ENCODE measurements around the gene MMP7. TPM values are rescaled to one million over a fixed set of nuclear protein-coding genes. Genes with fewer than 3 reads are reported as not detected.

MMP7 gene
- polyA plus RNA-seq, 1 of the 3 experiments (the other 2 are of a cell fraction): 0.13 TPM

DNA sequence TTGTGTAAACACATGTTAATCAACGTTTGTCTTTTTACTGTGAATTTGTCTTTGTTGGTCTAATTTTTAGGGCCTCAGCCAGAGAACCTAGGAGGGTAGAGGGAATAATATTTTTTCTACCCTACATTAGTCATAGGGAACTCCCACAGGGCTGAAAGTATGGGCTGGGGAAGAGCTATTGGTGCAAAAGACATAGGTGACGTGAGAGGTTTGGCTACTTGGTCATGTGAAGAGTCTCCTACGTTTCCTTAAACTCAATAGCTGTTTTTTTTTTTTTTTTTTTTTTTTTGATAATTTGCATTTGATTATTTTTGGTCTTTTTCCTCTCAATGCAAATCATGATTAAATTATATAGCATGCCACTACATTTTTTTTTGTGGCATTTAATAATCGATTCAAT, 15.9 kb upstream of the MMP7 start:
- no peak overlapping the region for H3K9ac ChIP-seq
- no peaks in the 10 kb centered on the region for H3K9me3 ChIP-seq
- no peaks in the 10 kb centered on the region for H3K4me1 ChIP-seq (ENCODE audit: control insufficient read depth in 1 of 2, insufficient read depth in 2 of 2, low read depth in 1 of 2, low read length in 1 of 2)
- no peak overlapping the region; the same call in 1 of the 2 replicates for H2AFZ ChIP-seq (ENCODE audit: low read depth)
- no peaks in the 10 kb centered on the region for H3K27me3 ChIP-seq (ENCODE audit: insufficient read depth)
- WGBS (ENCODE audit: low lambda C conversion rate): 69% methylated on average over 4 of the region's 4 CpGs
- no peak overlapping the region for H3K4me2 ChIP-seq
- TF ChIP-seq NFIC (IDR thresholded peaks at IDR 0.05; ENCODE audit: borderline replicate concordance): no peak
- TF ChIP-seq MEF2A (IDR thresholded peaks at IDR 0.05; ENCODE audit: borderline replicate concordance, low read depth): no peak
- H3K9me2 ChIP-seq: no peaks in the 10 kb centered on the region
- no peak overlapping the region for H3K27ac ChIP-seq (ENCODE audit: low read depth in 2 of 2, low read length in 1 of 2)
- DNase-seq: no peak
- no peaks in the 10 kb centered on the region for H3K36me3 ChIP-seq (replicated peaks in 1 of 2; ENCODE audit: control insufficient read depth in 1 of 2, insufficient read depth in 2 of 2, low read length in 1 of 2)
- H3K4me3 ChIP-seq (ENCODE audit: low read depth in 2 of 2, low read length in 1 of 2): no peak overlapping the region
- no peaks in the 10 kb centered on the region for H3F3A ChIP-seq (replicated peaks; ENCODE audit: insufficient read depth)
- ChIA-PET POLR2A (no interaction called here), CTCF (no interaction called here)
- H4K20me1 ChIP-seq (ENCODE audit: insufficient read depth): no peaks in the 10 kb centered on the region
- H3K79me2 ChIP-seq (ENCODE audit: insufficient read depth): no peaks in the 10 kb centered on the region

DNA sequence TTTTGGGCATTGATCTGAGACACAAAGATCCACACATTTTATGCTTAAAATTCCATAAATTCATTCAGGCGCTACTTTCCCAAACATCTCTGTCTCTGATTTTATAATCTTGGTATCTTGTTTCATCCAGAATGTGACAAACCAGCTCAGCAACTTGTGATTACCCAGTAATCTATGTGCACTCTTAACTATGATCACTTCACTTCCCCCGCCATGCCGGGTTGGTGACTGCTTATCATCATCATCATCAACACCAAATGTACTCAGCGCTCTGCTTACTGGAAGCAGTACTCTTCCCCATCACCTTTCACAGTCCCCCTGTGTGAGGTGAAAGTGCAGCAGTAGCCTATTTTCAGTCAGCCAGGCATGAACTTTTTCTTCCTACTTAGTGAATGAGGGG, 15.2 kb upstream of the MMP7 start:
- CTCF ChIA-PET: no interaction called here
- Histone ChIP-seq H3K9ac (no peak overlapping the region), H3K36me3 (replicated peaks in 1 of 2; ENCODE audit: control insufficient read depth in 1 of 2, insufficient read depth in 2 of 2, low read length in 1 of 2) (no peaks in the 10 kb centered on the region), H3F3A (replicated peaks; ENCODE audit: insufficient read depth) (no peaks in the 10 kb centered on the region), H3K4me3 (ENCODE audit: low read depth in 2 of 2, low read length in 1 of 2) (no peak overlapping the region), H3K27me3 (ENCODE audit: insufficient read depth) (no peaks in the 10 kb centered on the region), H3K4me1 (ENCODE audit: control insufficient read depth in 1 of 2, insufficient read depth in 2 of 2, low read depth in 1 of 2, low read length in 1 of 2) (no peaks in the 10 kb centered on the region), H2AFZ (ENCODE audit: low read depth) (no peak overlapping the region), H3K9me2 (no peaks in the 10 kb centered on the region), H3K79me2 (ENCODE audit: insufficient read depth) (no peaks in the 10 kb centered on the region), H3K4me2 (no peak overlapping the region), H4K20me1 (ENCODE audit: insufficient read depth) (no peaks in the 10 kb centered on the region), H3K9me3 (no peaks in the 10 kb centered on the region), H3K27ac (ENCODE audit: low read depth in 2 of 2, low read length in 1 of 2) (no peak overlapping the region)
- DNase-seq: no peak
- TF ChIP-seq, protein P1, sequence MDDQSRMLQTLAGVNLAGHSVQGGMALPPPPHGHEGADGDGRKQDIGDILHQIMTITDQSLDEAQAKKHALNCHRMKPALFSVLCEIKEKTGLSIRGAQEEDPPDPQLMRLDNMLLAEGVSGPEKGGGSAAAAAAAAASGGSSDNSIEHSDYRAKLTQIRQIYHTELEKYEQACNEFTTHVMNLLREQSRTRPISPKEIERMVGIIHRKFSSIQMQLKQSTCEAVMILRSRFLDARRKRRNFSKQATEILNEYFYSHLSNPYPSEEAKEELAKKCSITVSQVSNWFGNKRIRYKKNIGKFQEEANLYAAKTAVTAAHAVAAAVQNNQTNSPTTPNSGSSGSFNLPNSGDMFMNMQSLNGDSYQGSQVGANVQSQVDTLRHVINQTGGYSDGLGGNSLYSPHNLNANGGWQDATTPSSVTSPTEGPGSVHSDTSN (IDR thresholded peaks at IDR 0.05): no peak
- TF ChIP-seq MXI1 (IDR thresholded peaks at IDR 0.05; ENCODE audit: low read depth, low read length) (no peak), RXRA (IDR thresholded peaks at IDR 0.05; ENCODE audit: borderline replicate concordance, low read depth) (no peak), CHD2 (IDR thresholded peaks at IDR 0.05; ENCODE audit: low read length, partially characterized antibody) (no peak), YY1 (IDR thresholded peaks at IDR 0.05; ENCODE audit: low read depth) (no peak)
- POLR2A ChIA-PET: no interaction called here
- WGBS (ENCODE audit: low lambda C conversion rate): 58% methylated on average over 4 of the region's 4 CpGs

DNA sequence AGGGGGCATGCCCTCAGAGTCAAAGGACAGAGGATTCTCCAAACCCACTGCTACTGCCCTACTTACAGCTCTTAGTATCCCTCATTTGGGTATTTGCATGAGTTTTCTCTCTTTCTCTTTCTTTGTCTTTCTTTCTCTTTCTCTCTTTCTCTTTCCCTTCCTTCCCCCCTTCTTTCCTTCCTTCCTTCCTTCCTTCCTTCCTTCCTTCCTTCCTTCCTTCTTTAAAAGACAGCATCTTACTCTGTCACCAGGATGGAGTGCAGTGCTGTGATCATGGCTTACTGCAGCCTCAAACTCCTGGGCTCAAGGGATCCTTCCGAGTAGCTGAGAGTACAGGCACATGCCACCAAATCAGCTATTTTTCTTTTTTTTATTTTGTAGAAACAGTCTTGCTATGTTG, 14.0 kb upstream of the MMP7 start:
- H3K36me3 ChIP-seq (replicated peaks in 1 of 2; ENCODE audit: control insufficient read depth in 1 of 2, insufficient read depth in 2 of 2, low read length in 1 of 2): no peaks in the 10 kb centered on the region
- no peaks in the 10 kb centered on the region for H4K20me1 ChIP-seq (ENCODE audit: insufficient read depth)
- no peak for DNase-seq
- H3K9me2 ChIP-seq: no peaks in the 10 kb centered on the region
- WGBS (ENCODE audit: low lambda C conversion rate): 63% methylated on average over 1 of the region's 1 CpG
- H3K27me3 ChIP-seq (ENCODE audit: insufficient read depth): no peaks in the 10 kb centered on the region
- H3K9ac ChIP-seq: no peak overlapping the region
- no peak overlapping the region for H3K27ac ChIP-seq (ENCODE audit: low read depth in 2 of 2, low read length in 1 of 2)
- no peak overlapping the region for H3K4me2 ChIP-seq
- H2AFZ ChIP-seq (ENCODE audit: low read depth): no peak overlapping the region
- TF ChIP-seq CTCF (IDR thresholded peaks at IDR 0.05): no peak
- ChIA-PET CTCF (no interaction called here), POLR2A (no interaction called here)
- H3K4me3 ChIP-seq (ENCODE audit: low read depth in 2 of 2, low read length in 1 of 2): no peak overlapping the region
- H3F3A ChIP-seq (replicated peaks; ENCODE audit: insufficient read depth): no peaks in the 10 kb centered on the region
- no peaks in the 10 kb centered on the region for H3K4me1 ChIP-seq (ENCODE audit: control insufficient read depth in 1 of 2, insufficient read depth in 2 of 2, low read depth in 1 of 2, low read length in 1 of 2)
- H3K79me2 ChIP-seq (ENCODE audit: insufficient read depth): no peaks in the 10 kb centered on the region
- H3K9me3 ChIP-seq: no peaks in the 10 kb centered on the region

Measured in SK-N-SH (cell line).